Measurements from ENCODE around the gene ANO6. TPM values are rescaled to one million over a fixed set of nuclear protein-coding genes. Genes with fewer than 3 reads are reported as not detected.

Gene ANO6
- total RNA-seq, 1 donor from 2014 or later, result 46.2 TPM

- intact Hi-C loops (cut with micrococcal nuclease), result no loop called here
- Histone ChIP-seq H3K27me3 (ENCODE audit: low read depth) (no peaks in the 10 kb centered on the region), H3K4me1 (peaks cover 53% of the 10 kb centered on the region), H3K27ac (replicated peaks) (no peak overlapping the region), H3K36me3 (no peaks in the 10 kb centered on the region), H3K4me3 (no peak overlapping the region), H3K9me3 (replicated peaks) (no peaks in the 10 kb centered on the region)
- DNase-seq, result no peak
- no peak for TF ChIP-seq CTCF (IDR thresholded peaks at IDR 0.05; ENCODE audit: borderline replicate concordance)
These were observed 8.4 kb downstream of the ANO6 start for GRCh38 chr12:45224311-45224710.

- H3K4me3 ChIP-seq, result no peak overlapping the region
- peaks cover 36% of the 10 kb centered on the region for H3K4me1 ChIP-seq
- H3K9me3 ChIP-seq (replicated peaks), result no peaks in the 10 kb centered on the region
- no peak overlapping the region for H3K27ac ChIP-seq (replicated peaks)
- intact Hi-C loops (cut with micrococcal nuclease), result no loop called here
- no peaks in the 10 kb centered on the region for H3K36me3 ChIP-seq
- TF ChIP-seq CTCF (IDR thresholded peaks at IDR 0.05; ENCODE audit: borderline replicate concordance), result no peak
- H3K27me3 ChIP-seq (ENCODE audit: low read depth), result no peaks in the 10 kb centered on the region
- no peak for DNase-seq
These were observed 10.1 kb downstream of the ANO6 start for GRCh38 chr12:45226021-45226420.

GRCh38 chr12:45227316-45228067 is 11.6 kb downstream of the ANO6 start:
- Histone ChIP-seq H3K4me1 (peaks cover 48% of the 10 kb centered on the region), H3K27ac (replicated peaks) (no peak overlapping the region), H3K9me3 (replicated peaks) (no peaks in the 10 kb centered on the region), H3K4me3 (no peak overlapping the region), H3K27me3 (ENCODE audit: low read depth) (no peaks in the 10 kb centered on the region), H3K36me3 (no peaks in the 10 kb centered on the region)
- no peak for DNase-seq
- no peak for TF ChIP-seq CTCF (IDR thresholded peaks at IDR 0.05; ENCODE audit: borderline replicate concordance)
- intact Hi-C loops (cut with micrococcal nuclease), result no loop called here

GRCh38 chr12:45231515-45232145 is 15.7 kb downstream of the ANO6 start:
- no peak for DNase-seq
- Histone ChIP-seq H3K4me3 (no peak overlapping the region), H3K36me3 (no peaks in the 10 kb centered on the region), H3K27me3 (ENCODE audit: low read depth) (no peaks in the 10 kb centered on the region), H3K27ac (replicated peaks) (peak overlapping the region; percentile 86), H3K4me1 (peaks cover 62% of the 10 kb centered on the region), H3K9me3 (replicated peaks) (no peaks in the 10 kb centered on the region)
- no peak for TF ChIP-seq CTCF (IDR thresholded peaks at IDR 0.05; ENCODE audit: borderline replicate concordance)
- intact Hi-C loops (cut with micrococcal nuclease), result no loop called here

GRCh38 chr12:45232146-45232755 is 16.4 kb downstream of the ANO6 start:
- no peaks in the 10 kb centered on the region for H3K36me3 ChIP-seq
- H3K27ac ChIP-seq (replicated peaks), result peak overlapping the region; percentile 86
- no peak overlapping the region for H3K4me3 ChIP-seq
- no peak for TF ChIP-seq CTCF (IDR thresholded peaks at IDR 0.05; ENCODE audit: borderline replicate concordance)
- intact Hi-C loops (cut with micrococcal nuclease), result no loop called here
- H3K9me3 ChIP-seq (replicated peaks), result no peaks in the 10 kb centered on the region
- H3K4me1 ChIP-seq, result peaks cover 59% of the 10 kb centered on the region
- no peak for DNase-seq
- H3K27me3 ChIP-seq (ENCODE audit: low read depth), result no peaks in the 10 kb centered on the region

Data from left ventricle myocardium inferior (tissue), 1 donor.